ENCODE data around the gene UBQLN2.

DNA sequence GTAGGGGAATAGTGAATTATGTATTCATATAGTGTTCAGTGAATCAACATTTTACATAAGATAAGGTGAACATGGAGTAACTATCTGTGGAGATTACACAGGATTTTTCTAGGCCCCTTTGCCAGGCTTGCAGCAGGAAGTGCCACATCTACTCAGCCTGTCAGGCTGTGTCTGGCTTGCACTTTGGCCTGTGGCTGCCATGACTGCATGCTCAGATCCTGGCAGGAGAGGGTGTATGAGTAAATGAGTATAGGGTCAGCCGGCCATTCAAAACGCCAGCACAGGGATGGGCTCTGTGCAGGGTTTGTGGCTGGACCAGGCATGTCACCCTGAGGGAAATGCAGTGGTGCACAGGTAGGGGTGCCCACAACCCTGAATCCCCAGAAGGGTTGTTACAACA is 51.9 kb downstream of the UBQLN2 start:
- TF ChIP-seq CTCF (IDR thresholded peaks at IDR 0.05): no peak
- TF ChIP-seq POLR2A (IDR thresholded peaks at IDR 0.05): no peak
